Measurements from ENCODE around the gene HIVEP1.

The HIVEP1 gene

GRCh38 chr6:12064131-12064530 is 52.0 kb downstream of the HIVEP1 start:
- H3K27ac ChIP-seq (ENCODE audit: low read depth, low read length): no peak overlapping the region
- no peaks in the 10 kb centered on the region for H3K36me3 ChIP-seq (ENCODE audit: control insufficient read depth in 5 of 5, insufficient read depth in 5 of 5, low read length in 5 of 5)
- H3K4me3 ChIP-seq (ENCODE audit: low read depth in 1 of 5, low read length in 5 of 5): no peak overlapping the region
- H3K4me1 ChIP-seq (ENCODE audit: control insufficient read depth in 5 of 5, insufficient read depth in 5 of 5, low read length in 5 of 5): peaks cover 0 to 7% (median 0%) of the 10 kb centered on the region in 5 donors
- no peaks in the 10 kb centered on the region for H3K27me3 ChIP-seq (ENCODE audit: control insufficient read depth in 5 of 5, insufficient read depth in 4 of 5, low read length in 5 of 5)
- no peaks in the 10 kb centered on the region for H3K9me3 ChIP-seq (ENCODE audit: control insufficient read depth in 5 of 5, low read length in 5 of 5)
- no peak overlapping the region for H3K9ac ChIP-seq (ENCODE audit: low read length in 5 of 5)

GRCh38 chr6:12064538-12065071 is 52.5 kb downstream of the HIVEP1 start:
- no peak overlapping the region for H3K27ac ChIP-seq (ENCODE audit: low read depth, low read length)
- H3K4me1 ChIP-seq (ENCODE audit: control insufficient read depth in 5 of 5, insufficient read depth in 5 of 5, low read length in 5 of 5): peaks cover 0 to 7% (median 0%) of the 10 kb centered on the region in 5 donors
- no peaks in the 10 kb centered on the region for H3K36me3 ChIP-seq (ENCODE audit: control insufficient read depth in 5 of 5, insufficient read depth in 5 of 5, low read length in 5 of 5)
- no peak overlapping the region for H3K9ac ChIP-seq (ENCODE audit: low read length in 5 of 5)
- H3K9me3 ChIP-seq (ENCODE audit: control insufficient read depth in 5 of 5, low read length in 5 of 5): no peaks in the 10 kb centered on the region
- H3K27me3 ChIP-seq (ENCODE audit: control insufficient read depth in 5 of 5, insufficient read depth in 4 of 5, low read length in 5 of 5): no peaks in the 10 kb centered on the region
- no peak overlapping the region for H3K4me3 ChIP-seq (ENCODE audit: low read depth in 1 of 5, low read length in 5 of 5)

- Histone ChIP-seq H3K9ac (ENCODE audit: low read length in 5 of 5) (no peak overlapping the region), H3K27me3 (ENCODE audit: control insufficient read depth in 5 of 5, insufficient read depth in 4 of 5, low read length in 5 of 5) (no peaks in the 10 kb centered on the region), H3K4me1 (ENCODE audit: control insufficient read depth in 5 of 5, insufficient read depth in 5 of 5, low read length in 5 of 5) (peaks cover 0 to 5% (median 0%) of the 10 kb centered on the region in 5 donors), H3K4me3 (ENCODE audit: low read depth in 1 of 5, low read length in 5 of 5) (no peak overlapping the region), H3K27ac (ENCODE audit: low read depth, low read length) (no peak overlapping the region), H3K9me3 (ENCODE audit: control insufficient read depth in 5 of 5, low read length in 5 of 5) (no peaks in the 10 kb centered on the region), H3K36me3 (ENCODE audit: control insufficient read depth in 5 of 5, insufficient read depth in 5 of 5, low read length in 5 of 5) (no peaks in the 10 kb centered on the region)
Observed at GRCh38 chr6:12065321-12066140, 53.4 kb downstream of the HIVEP1 start.

GRCh38 chr6:12066297-12066696 is 54.2 kb downstream of the HIVEP1 start:
- Histone ChIP-seq H3K27me3 (ENCODE audit: control insufficient read depth in 5 of 5, insufficient read depth in 4 of 5, low read length in 5 of 5) (no peaks in the 10 kb centered on the region), H3K9me3 (ENCODE audit: control insufficient read depth in 5 of 5, low read length in 5 of 5) (no peaks in the 10 kb centered on the region), H3K36me3 (ENCODE audit: control insufficient read depth in 5 of 5, insufficient read depth in 5 of 5, low read length in 5 of 5) (no peaks in the 10 kb centered on the region), H3K4me1 (ENCODE audit: control insufficient read depth in 5 of 5, insufficient read depth in 5 of 5, low read length in 5 of 5) (peaks cover 0 to 9% (median 0%) of the 10 kb centered on the region in 5 donors), H3K4me3 (ENCODE audit: low read depth in 1 of 5, low read length in 5 of 5) (no peak overlapping the region), H3K9ac (ENCODE audit: low read length in 5 of 5) (no peak overlapping the region), H3K27ac (ENCODE audit: low read depth, low read length) (no peak overlapping the region)

- Histone ChIP-seq H3K9me3 (ENCODE audit: control insufficient read depth in 5 of 5, low read length in 5 of 5) (no peaks in the 10 kb centered on the region), H3K36me3 (ENCODE audit: control insufficient read depth in 5 of 5, insufficient read depth in 5 of 5, low read length in 5 of 5) (no peaks in the 10 kb centered on the region), H3K27ac (ENCODE audit: low read depth, low read length) (no peak overlapping the region), H3K27me3 (ENCODE audit: control insufficient read depth in 5 of 5, insufficient read depth in 4 of 5, low read length in 5 of 5) (no peaks in the 10 kb centered on the region), H3K9ac (ENCODE audit: low read length in 5 of 5) (no peak overlapping the region), H3K4me1 (ENCODE audit: control insufficient read depth in 5 of 5, insufficient read depth in 5 of 5, low read length in 5 of 5) (peaks cover 0 to 10% (median 0%) of the 10 kb centered on the region in 5 donors), H3K4me3 (ENCODE audit: low read depth in 1 of 5, low read length in 5 of 5) (no peak overlapping the region)
Observed at GRCh38 chr6:12068899-12069557, 56.9 kb downstream of the HIVEP1 start.

GRCh38 chr6:12069891-12070529 is 57.9 kb downstream of the HIVEP1 start:
- no peaks in the 10 kb centered on the region for H3K36me3 ChIP-seq (ENCODE audit: control insufficient read depth in 5 of 5, insufficient read depth in 5 of 5, low read length in 5 of 5)
- no peak overlapping the region for H3K27ac ChIP-seq (ENCODE audit: low read depth, low read length)
- no peak overlapping the region for H3K9ac ChIP-seq (ENCODE audit: low read length in 5 of 5)
- no peak overlapping the region for H3K4me3 ChIP-seq (ENCODE audit: low read depth in 1 of 5, low read length in 5 of 5)
- H3K27me3 ChIP-seq (ENCODE audit: control insufficient read depth in 5 of 5, insufficient read depth in 4 of 5, low read length in 5 of 5): no peaks in the 10 kb centered on the region
- H3K9me3 ChIP-seq (ENCODE audit: control insufficient read depth in 5 of 5, low read length in 5 of 5): no peaks in the 10 kb centered on the region
- H3K4me1 ChIP-seq (ENCODE audit: control insufficient read depth in 5 of 5, insufficient read depth in 5 of 5, low read length in 5 of 5): peaks cover 0 to 10% (median 0%) of the 10 kb centered on the region in 5 donors

- H3K9me3 ChIP-seq (ENCODE audit: control insufficient read depth in 5 of 5, low read length in 5 of 5): no peaks in the 10 kb centered on the region
- no peak overlapping the region for H3K9ac ChIP-seq (ENCODE audit: low read length in 5 of 5)
- H3K36me3 ChIP-seq (ENCODE audit: control insufficient read depth in 5 of 5, insufficient read depth in 5 of 5, low read length in 5 of 5): no peaks in the 10 kb centered on the region
- H3K4me3 ChIP-seq (ENCODE audit: low read depth in 1 of 5, low read length in 5 of 5): no peak overlapping the region
- H3K27ac ChIP-seq (ENCODE audit: low read depth, low read length): no peak overlapping the region
- H3K4me1 ChIP-seq (ENCODE audit: control insufficient read depth in 5 of 5, insufficient read depth in 5 of 5, low read length in 5 of 5): peaks cover 0 to 8% (median 0%) of the 10 kb centered on the region in 5 donors
- no peaks in the 10 kb centered on the region for H3K27me3 ChIP-seq (ENCODE audit: control insufficient read depth in 5 of 5, insufficient read depth in 4 of 5, low read length in 5 of 5)
Observed at GRCh38 chr6:12071064-12071615, 59.0 kb downstream of the HIVEP1 start.

GRCh38 chr6:12075067-12075563 is 63.0 kb downstream of the HIVEP1 start:
- Histone ChIP-seq H3K4me3 (ENCODE audit: low read depth in 1 of 5, low read length in 5 of 5) (no peak overlapping the region), H3K4me1 (ENCODE audit: control insufficient read depth in 5 of 5, insufficient read depth in 5 of 5, low read length in 5 of 5) (peaks cover 0 to 5% (median 0%) of the 10 kb centered on the region in 5 donors), H3K27ac (ENCODE audit: low read depth, low read length) (no peak overlapping the region), H3K9ac (ENCODE audit: low read length in 5 of 5) (no peak overlapping the region), H3K27me3 (ENCODE audit: control insufficient read depth in 5 of 5, insufficient read depth in 4 of 5, low read length in 5 of 5) (no peaks in the 10 kb centered on the region), H3K36me3 (ENCODE audit: control insufficient read depth in 5 of 5, insufficient read depth in 5 of 5, low read length in 5 of 5) (peaks cover 0 to 3% (median 0%) of the 10 kb centered on the region in 5 donors), H3K9me3 (ENCODE audit: control insufficient read depth in 5 of 5, low read length in 5 of 5) (no peaks in the 10 kb centered on the region)

GRCh38 chr6:12077021-12077710 is 65.1 kb downstream of the HIVEP1 start:
- H3K27me3 ChIP-seq (ENCODE audit: control insufficient read depth in 5 of 5, insufficient read depth in 4 of 5, low read length in 5 of 5): no peaks in the 10 kb centered on the region
- H3K9ac ChIP-seq (ENCODE audit: low read length in 5 of 5): no peak overlapping the region
- H3K9me3 ChIP-seq (ENCODE audit: control insufficient read depth in 5 of 5, low read length in 5 of 5): no peaks in the 10 kb centered on the region
- H3K27ac ChIP-seq (ENCODE audit: low read depth, low read length): no peak overlapping the region
- peaks cover 0 to 3% (median 0%) of the 10 kb centered on the region in 5 donors for H3K36me3 ChIP-seq (ENCODE audit: control insufficient read depth in 5 of 5, insufficient read depth in 5 of 5, low read length in 5 of 5)
- no peaks in the 10 kb centered on the region for H3K4me1 ChIP-seq (ENCODE audit: control insufficient read depth in 5 of 5, insufficient read depth in 5 of 5, low read length in 5 of 5)
- H3K4me3 ChIP-seq (ENCODE audit: low read depth in 1 of 5, low read length in 5 of 5): no peak overlapping the region

All from subcutaneous abdominal adipose tissue (tissue), 5 donors.